Loucy (cell line): ENCODE results near the gene LCA5.

Experiments used
- H2AFZ ChIP-seq: fragments of 200-600 bp; sonication (generic); 2 replicates; pipeline ENCODE4 v1.6.0; 2016; ENCODE audit warnings: antibody characterized with exemption, mild to moderate bottlenecking, low read length, moderate library complexity
- H3F3A ChIP-seq: fragments of 200-600 bp; 2 replicates; pipeline ENCODE4 v1.6.0; 2016; ENCODE audit warnings: antibody characterized with exemption, low read depth, mild to moderate bottlenecking
- H3K27me3 ChIP-seq: fragments of 200-600 bp; sonication (generic); 2 replicates; pipeline ENCODE4 v1.6.1; 2014; ENCODE audit warnings: low read length, mild to moderate bottlenecking; ENCODE audit not compliant: insufficient read depth, poor library complexity, severe bottlenecking
- H3K36me3 ChIP-seq: fragments of 200-600 bp; sonication (generic); 2 replicates; pipeline ENCODE4 v1.6.1; 2016; ENCODE audit warnings: low read length; ENCODE audit not compliant: insufficient read depth
- H3K4me1 ChIP-seq: fragments of 200-600 bp; sonication (generic); 2 replicates; pipeline ENCODE4 v1.5.1; 2014; ENCODE audit warnings: low read length, mild to moderate bottlenecking; ENCODE audit not compliant: insufficient read depth, poor library complexity, severe bottlenecking
- H3K4me2 ChIP-seq: fragments of 200-600 bp; sonication (generic); 2 replicates; pipeline ENCODE4 v1.6.0; 2014; ENCODE audit warnings: antibody characterized with exemption, low read length, low read depth, mild to moderate bottlenecking; ENCODE audit not compliant: poor library complexity, severe bottlenecking
- H3K4me3 ChIP-seq: fragments of 200-600 bp; sonication (generic); 2 replicates; pipeline ENCODE4 v1.5.1; 2014; ENCODE audit warnings: low read length, mild to moderate bottlenecking, mixed read lengths; ENCODE audit not compliant: poor library complexity, severe bottlenecking
- H3K79me2 ChIP-seq: fragments of 200-600 bp; sonication (generic); 2 replicates; pipeline ENCODE4 v1.6.1; 2014; ENCODE audit warnings: low read length; ENCODE audit not compliant: insufficient read depth
- H3K9ac ChIP-seq: fragments of 200-600 bp; sonication (generic); 2 replicates; pipeline ENCODE4 v1.6.0; 2014; ENCODE audit warnings: mild to moderate bottlenecking, low read depth, low read length, moderate library complexity; ENCODE audit not compliant: poor library complexity, severe bottlenecking
- H3K9me2 ChIP-seq: fragments of 200-600 bp; sonication (generic); replicated peaks from 2 replicates; pipeline ENCODE4 v1.6.1; 2016; ENCODE audit warnings: low read depth, low read length, mixed read lengths
- H3K9me3 ChIP-seq: fragments of 200-600 bp; sonication (generic); 2 replicates; pipeline ENCODE4 v1.6.1; 2014; ENCODE audit warnings: mild to moderate bottlenecking, antibody characterized with exemption, low read length, low read depth; ENCODE audit not compliant: insufficient read depth
- H4K20me1 ChIP-seq: fragments of 200-600 bp; sonication (generic); 2 replicates; pipeline ENCODE4 v1.6.0; 2014; ENCODE audit warnings: antibody characterized with exemption, low read length, mild to moderate bottlenecking; ENCODE audit not compliant: insufficient read depth, poor library complexity, severe bottlenecking
- EZH2phosphoT487 ChIP-seq: fragments of 200-600 bp; IDR thresholded peaks from 2 replicates; pipeline ENCODE4 v1.6.1; 2018; ENCODE audit warnings: antibody characterized with exemption, mild to moderate bottlenecking, moderate library complexity, borderline replicate concordance
- TF ChIP-seq, protein P1 (sequence below): fragments of 200-600 bp; sonication (generic); conservative IDR thresholded peaks from 2 replicates; pipeline ENCODE4 v1.5.1; 2014; ENCODE audit warnings: mild to moderate bottlenecking, antibody characterized with exemption, low read length

LCA5 gene

DNA sequence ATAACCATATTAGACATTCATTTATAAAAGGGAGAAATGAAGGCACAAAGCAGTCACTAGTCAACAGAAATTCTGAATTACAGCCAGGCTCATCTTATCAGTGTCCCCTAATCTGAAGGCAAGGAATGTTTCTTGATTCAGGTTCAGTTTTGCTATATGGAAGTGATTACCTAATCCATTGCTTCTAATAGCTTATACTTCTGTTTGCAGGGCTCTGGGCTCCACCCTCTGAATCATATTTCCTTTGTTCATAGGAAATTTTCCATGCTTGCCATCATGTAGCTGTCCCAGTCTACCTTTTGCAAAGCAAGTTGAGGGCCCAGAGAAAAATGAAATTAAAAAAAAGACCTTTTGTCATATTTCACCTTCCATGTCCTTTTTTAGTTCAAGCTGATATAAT is 96.0 kb downstream of the LCA5 start:
- no peak overlapping the region for H3K4me2 ChIP-seq
- H3K9me3 ChIP-seq = no peaks in the 10 kb centered on the region
- no peaks in the 10 kb centered on the region for H3F3A ChIP-seq
- H3K79me2 ChIP-seq = no peaks in the 10 kb centered on the region
- no peaks in the 10 kb centered on the region for H3K27me3 ChIP-seq
- no peak overlapping the region for H2AFZ ChIP-seq
- no peak overlapping the region for H3K9ac ChIP-seq
- no peaks in the 10 kb centered on the region for H3K36me3 ChIP-seq
- H3K9me2 ChIP-seq = no peaks in the 10 kb centered on the region
- no peak overlapping the region for H3K4me3 ChIP-seq
- TF ChIP-seq, protein P1, sequence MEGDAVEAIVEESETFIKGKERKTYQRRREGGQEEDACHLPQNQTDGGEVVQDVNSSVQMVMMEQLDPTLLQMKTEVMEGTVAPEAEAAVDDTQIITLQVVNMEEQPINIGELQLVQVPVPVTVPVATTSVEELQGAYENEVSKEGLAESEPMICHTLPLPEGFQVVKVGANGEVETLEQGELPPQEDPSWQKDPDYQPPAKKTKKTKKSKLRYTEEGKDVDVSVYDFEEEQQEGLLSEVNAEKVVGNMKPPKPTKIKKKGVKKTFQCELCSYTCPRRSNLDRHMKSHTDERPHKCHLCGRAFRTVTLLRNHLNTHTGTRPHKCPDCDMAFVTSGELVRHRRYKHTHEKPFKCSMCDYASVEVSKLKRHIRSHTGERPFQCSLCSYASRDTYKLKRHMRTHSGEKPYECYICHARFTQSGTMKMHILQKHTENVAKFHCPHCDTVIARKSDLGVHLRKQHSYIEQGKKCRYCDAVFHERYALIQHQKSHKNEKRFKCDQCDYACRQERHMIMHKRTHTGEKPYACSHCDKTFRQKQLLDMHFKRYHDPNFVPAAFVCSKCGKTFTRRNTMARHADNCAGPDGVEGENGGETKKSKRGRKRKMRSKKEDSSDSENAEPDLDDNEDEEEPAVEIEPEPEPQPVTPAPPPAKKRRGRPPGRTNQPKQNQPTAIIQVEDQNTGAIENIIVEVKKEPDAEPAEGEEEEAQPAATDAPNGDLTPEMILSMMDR = no peak
- no peak for TF ChIP-seq EZH2phosphoT487
- H4K20me1 ChIP-seq = no peaks in the 10 kb centered on the region
- H3K4me1 ChIP-seq = no peaks in the 10 kb centered on the region

DNA sequence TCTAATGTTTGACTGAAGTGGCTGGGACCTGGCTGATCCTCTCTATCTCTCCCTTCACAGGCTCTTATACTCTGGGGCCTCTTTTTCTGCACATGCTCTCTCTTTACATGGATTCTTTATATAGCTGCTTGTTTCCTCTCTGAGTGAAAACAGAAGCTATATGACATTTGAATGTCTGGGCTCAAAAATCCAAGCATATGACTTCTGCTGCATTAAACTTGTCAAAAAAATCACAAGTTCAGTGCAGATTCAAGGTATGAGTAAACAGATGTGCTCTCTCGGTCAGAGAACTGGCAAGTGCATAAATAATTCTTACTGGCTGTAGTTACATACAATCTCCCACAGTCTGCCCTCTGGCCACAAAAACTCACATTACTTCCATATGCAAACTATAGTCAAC is 96.6 kb downstream of the LCA5 start:
- Histone ChIP-seq H3K36me3 (no peaks in the 10 kb centered on the region), H3K4me3 (no peak overlapping the region), H3K4me2 (no peak overlapping the region), H2AFZ (no peak overlapping the region), H3K4me1 (no peaks in the 10 kb centered on the region), H4K20me1 (no peaks in the 10 kb centered on the region), H3K9me3 (no peaks in the 10 kb centered on the region), H3F3A (no peaks in the 10 kb centered on the region), H3K9ac (no peak overlapping the region), H3K79me2 (no peaks in the 10 kb centered on the region), H3K27me3 (no peaks in the 10 kb centered on the region), H3K9me2 (no peaks in the 10 kb centered on the region)
- TF ChIP-seq, protein P1 = no peak
- TF ChIP-seq EZH2phosphoT487 = no peak

DNA sequence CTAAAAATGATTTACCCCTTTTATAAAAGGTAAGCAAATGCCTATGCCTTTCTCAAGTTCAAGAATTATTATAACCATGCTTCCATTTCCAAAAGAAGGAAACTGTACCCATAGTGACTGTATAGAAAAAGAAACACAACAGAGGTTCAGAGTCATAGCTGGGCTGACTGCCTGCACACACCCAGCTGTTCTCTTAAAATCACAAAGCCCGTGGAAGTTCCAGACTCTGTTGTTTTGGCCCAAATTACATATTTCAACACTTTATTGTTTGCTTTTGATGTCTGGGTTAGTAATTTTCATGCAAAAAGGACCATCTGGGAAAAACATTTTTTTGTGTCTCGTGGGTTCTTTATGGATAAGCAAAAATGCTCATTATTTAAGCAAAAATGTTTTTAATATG is 99.2 kb downstream of the LCA5 start:
- Histone ChIP-seq H3K4me2 (no peak overlapping the region), H3K79me2 (no peaks in the 10 kb centered on the region), H3F3A (no peaks in the 10 kb centered on the region), H3K9me3 (no peaks in the 10 kb centered on the region), H3K9ac (no peak overlapping the region), H3K4me3 (no peak overlapping the region), H3K9me2 (no peaks in the 10 kb centered on the region), H3K27me3 (no peaks in the 10 kb centered on the region), H4K20me1 (no peaks in the 10 kb centered on the region), H2AFZ (no peak overlapping the region), H3K36me3 (no peaks in the 10 kb centered on the region), H3K4me1 (no peaks in the 10 kb centered on the region)
- TF ChIP-seq EZH2phosphoT487 = no peak
- TF ChIP-seq, protein P1 = no peak
